Measurements from ENCODE around the gene ANGEL2.

The ANGEL2 gene

GRCh38 chr1:212976586-212976985, 39.1 kb downstream of the ANGEL2 start:
- no peak for TF ChIP-seq CTCF (IDR thresholded peaks at IDR 0.05)

GRCh38 chr1:212975111-212975918, 40.4 kb downstream of the ANGEL2 start:
- no peak for TF ChIP-seq CTCF (IDR thresholded peaks at IDR 0.05)

- no peak for TF ChIP-seq CTCF (IDR thresholded peaks at IDR 0.05)
Observed at GRCh38 chr1:212974711-212975110, 41.0 kb downstream of the ANGEL2 start.

- no peak for TF ChIP-seq CTCF (IDR thresholded peaks at IDR 0.05)
Observed at GRCh38 chr1:212973899-212974298, 41.8 kb downstream of the ANGEL2 start.

- no peak for TF ChIP-seq CTCF (IDR thresholded peaks at IDR 0.05)
Observed at GRCh38 chr1:212973426-212973825, 42.2 kb downstream of the ANGEL2 start.

- TF ChIP-seq CTCF (IDR thresholded peaks at IDR 0.05): no peak
Observed at GRCh38 chr1:212971312-212971711, 44.4 kb downstream of the ANGEL2 start.

GRCh38 chr1:212970085-212970484, 45.6 kb downstream of the ANGEL2 start:
- no peak for TF ChIP-seq CTCF (IDR thresholded peaks at IDR 0.05)

Measured in LNCAP (cell line).